GM21526 (cell line): Measurements from ENCODE around the gene MDFI.

ENCODE experiments used
- ATAC-seq: cut with Tn5 transposase; IDR thresholded peaks from one replicate; pipeline ENCODE4 v1.9.1; 2021; ENCODE audit warnings: moderate library complexity; ENCODE audit not compliant: unreplicated experiment, low FRiP score

MDFI gene, protein sequence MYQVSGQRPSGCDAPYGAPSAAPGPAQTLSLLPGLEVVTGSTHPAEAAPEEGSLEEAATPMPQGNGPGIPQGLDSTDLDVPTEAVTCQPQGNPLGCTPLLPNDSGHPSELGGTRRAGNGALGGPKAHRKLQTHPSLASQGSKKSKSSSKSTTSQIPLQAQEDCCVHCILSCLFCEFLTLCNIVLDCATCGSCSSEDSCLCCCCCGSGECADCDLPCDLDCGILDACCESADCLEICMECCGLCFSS

DNA sequence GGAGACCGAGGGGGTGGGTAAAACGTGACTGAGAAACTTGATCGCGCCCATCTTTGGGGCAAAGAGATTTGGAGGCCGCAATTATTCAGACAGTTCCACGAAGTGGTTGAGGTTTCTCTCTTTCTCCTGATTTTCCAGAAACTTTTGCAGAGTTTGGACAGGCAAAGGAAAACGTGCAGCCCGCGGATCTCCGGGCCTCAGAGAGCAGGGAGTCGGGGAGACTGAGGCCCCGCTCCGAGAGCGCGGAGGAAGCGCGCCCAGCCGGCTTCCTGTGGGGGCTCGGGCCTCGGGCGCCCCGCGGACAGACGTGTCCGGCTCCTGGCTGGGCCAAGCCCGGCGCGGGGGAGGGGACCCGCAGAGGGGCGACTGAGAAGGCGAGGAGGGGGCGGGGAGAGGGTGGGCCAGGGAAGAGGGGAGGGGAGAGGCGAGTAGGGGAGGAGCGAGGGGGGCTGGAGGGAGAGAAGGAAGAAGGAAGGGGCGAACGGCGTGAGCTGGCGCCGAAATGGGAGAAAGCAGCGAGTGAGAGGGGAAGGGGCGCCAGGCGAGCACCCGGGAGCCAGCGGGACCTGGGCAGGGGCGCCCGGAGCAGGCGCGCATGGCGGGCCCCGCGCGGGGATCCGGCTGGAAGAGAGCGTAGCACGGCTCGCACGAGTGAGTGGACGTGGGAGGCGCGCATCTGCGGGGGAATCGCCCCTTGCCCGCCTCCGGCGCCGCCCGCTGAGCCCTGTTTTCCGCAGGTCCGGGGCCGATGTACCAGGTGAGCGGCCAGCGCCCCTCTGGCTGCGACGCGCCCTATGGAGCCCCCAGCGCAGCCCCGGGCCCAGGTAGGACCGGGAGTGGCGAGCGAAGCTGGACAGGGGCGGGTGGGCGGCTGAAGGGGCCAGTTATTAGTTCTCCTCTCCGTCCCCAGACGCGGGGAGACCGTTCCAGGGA, at the start of gene MDFI:
Gene MDFI (plus strand): TSS at position 467 of the 933 bp plus-strand sequence. CDS start 282 bp downstream, at position 749.
- no peak for ATAC-seq

DNA sequence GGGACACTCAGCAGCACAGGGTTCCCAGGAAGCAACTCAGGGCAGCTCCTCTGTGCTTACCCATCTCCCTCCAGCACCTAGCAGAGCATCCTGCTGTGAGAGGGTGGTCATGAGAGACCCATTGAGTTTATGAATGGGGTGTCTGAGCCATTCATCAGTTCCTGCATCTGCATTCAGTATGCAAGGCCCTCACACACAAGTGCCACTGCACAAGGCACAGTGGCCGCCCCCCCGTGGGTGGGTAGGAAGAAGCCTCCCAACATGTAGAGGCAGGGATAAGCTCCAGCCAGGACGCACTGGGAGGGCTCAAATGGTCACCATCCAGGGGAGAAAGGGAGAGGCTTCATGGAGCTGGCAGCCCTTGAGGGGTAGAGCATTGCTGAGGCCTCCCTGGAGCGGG, 49.0 kb upstream of the MDFI start:
- ATAC-seq: no peak

DNA sequence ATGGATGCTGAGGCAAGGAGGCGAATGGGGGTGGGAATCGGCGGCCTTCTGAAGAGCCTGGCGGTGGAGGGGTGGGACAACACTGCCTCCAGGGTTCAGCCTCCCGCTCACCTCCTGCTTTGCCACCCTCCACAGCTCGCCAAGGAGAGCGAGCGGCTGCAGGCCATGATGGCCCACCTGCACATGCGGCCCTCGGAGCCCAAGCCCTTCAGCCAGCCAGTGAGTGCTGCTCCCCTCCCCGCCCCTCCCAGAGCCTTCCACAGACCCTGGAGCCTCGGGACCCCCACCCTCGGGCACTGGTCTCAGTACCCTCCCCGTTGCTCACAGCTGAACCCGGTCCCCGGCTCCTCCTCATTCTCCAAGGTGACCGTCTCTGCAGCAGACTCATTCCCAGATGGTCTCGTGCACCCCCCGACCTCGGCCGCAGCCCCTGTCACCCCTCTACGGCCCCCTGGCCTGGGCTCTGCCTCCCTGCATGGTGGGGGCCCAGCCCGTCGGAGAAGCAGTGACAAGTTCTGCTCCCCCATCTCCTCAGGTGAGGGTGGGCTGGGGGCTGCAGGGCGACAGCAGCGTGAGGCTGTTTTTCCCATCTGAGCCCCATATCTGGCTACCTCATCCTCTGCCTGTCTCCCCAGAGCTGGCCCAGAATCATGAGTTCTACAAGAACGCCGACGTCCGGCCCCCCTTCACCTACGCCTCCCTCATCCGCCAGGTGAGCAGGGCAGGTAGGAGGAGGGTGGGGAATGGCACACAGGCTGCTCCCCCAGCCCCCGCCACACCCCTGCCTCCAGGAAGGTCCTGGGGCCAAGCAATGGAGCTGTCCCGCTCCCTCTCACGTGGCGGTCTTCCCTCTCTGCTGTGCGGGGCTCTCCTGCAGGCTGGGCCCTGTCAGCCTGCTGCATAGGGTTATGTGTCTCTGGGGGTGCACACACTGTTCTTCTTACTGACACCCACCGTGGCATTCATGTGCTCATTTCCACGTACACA, 48.3 kb upstream of the MDFI start:
- no peak for ATAC-seq

DNA sequence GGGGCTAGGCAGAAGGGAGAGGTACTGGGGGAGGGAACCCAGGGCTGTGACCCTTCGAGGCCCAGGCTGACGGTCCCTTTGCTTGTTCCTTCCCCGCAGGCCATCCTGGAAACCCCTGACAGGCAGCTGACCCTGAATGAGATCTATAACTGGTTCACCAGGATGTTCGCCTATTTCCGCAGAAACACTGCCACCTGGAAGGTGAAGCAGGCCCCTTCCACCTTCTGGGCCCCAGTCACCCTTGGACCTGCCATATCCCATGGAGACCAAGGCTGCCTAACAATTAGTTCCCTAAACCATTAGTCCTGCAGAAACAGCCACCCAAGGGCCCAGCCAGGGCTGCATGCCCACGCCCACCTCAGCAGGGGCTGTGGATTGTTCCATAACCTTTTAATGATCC, 47.1 kb upstream of the MDFI start:
- ATAC-seq: no peak

DNA sequence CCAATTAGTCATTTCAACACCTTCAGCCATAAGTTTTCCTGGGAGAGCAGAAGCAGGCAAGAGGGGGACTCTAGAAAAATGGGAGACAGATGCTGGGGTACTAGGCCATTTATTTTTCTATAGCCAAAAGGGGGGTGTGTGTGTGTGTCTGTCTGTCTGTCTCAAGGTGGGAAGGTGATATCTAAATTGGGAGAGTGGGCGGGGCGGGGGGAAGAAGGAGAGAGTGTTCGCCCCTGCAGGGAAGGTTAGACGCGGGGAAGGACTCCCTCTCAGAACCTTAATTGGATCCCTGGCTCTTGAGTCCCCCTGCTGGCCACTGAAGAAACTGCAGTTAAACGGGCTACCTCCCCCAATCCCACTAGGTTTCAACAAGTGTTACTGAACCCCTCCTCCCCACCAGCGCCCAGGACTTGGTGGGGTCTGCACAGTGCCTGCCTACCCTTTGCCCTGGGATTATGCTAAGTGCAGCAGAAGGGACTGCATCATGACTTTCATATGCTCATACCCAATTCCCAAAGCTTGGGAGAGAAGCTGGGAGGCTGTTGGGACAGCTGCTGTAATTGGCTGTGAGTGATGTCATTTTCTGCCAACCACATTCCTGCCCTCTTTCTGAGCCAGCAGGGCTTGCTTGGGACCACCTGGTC, 46.3 kb upstream of the MDFI start:
- no peak for ATAC-seq

DNA sequence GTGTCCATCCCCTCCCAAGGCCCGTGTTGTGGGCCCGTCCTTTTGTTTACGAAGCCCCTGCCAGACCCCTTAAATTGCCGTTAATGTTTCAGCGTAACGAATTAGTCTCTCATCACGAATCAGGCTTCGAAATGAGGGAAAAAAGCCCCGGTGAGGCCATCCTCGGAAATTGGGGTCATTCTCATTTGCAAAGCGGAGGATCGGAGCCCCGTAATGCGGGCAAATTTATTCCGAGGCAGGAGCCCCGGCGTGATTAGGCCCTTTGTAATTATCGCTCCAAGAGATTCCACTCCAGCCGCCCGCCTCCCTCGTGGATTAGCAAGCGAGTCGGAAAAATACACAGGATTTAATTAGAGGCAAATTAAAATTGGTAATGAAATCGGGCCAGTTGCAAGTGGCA, 44.9 kb upstream of the MDFI start:
- ATAC-seq: no peak

DNA sequence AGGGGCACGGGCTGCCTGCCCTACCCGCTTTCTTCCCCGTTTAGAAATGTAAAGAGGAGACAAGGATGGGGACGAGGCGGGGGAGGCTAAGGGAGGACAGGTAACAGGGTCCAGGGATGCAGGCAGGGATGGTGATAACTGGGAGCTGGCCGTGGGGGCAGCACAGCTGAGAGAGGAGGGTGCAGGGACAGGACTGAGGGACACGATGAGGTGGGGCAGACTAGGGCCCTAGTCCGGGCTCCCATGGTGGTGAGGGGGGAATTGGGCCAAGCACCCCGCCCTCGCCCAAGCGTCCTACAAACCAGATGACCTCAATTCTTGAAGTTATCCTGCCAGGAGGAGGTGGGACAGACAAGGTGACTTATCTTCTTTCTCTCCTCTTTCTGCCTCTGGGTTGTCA, 44.4 kb upstream of the MDFI start:
- ATAC-seq: no peak

DNA sequence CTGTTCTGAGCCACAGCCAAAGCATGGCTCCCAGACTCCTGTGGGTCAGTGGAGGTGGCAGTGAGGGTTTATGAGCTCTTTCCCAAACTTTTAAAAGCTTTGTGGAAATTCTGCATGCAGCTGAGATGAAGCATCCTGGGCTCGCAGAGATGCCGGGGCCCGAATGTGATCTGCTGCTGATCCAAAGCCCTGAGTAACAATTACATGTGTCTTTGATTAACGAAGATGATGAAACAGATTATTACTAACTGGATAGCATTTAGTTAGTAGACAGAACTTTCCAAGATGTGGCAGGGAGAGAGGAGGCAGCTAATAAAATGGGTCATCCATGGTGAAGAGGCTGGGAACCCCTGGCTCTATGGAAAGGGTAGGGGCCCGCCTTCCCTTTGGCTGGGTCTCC, 43.9 kb upstream of the MDFI start:
- ATAC-seq: no peak

DNA sequence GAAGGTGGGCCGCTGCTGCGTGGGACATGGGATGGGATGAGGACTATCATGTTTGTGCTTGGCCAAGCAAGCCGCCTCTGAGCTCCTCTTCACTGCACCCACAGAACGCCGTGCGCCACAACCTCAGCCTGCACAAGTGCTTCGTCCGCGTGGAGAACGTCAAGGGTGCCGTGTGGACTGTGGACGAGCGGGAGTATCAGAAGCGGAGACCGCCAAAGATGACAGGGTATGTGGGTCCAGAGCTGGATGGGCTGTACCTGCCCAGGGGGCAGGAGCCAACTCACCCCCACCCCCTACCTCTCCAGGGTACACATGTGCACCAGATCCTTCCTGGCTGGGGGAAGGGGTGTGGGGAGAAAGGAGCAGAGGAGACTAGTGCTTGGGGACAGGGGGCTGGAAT, 43.5 kb upstream of the MDFI start:
- no peak for ATAC-seq

DNA sequence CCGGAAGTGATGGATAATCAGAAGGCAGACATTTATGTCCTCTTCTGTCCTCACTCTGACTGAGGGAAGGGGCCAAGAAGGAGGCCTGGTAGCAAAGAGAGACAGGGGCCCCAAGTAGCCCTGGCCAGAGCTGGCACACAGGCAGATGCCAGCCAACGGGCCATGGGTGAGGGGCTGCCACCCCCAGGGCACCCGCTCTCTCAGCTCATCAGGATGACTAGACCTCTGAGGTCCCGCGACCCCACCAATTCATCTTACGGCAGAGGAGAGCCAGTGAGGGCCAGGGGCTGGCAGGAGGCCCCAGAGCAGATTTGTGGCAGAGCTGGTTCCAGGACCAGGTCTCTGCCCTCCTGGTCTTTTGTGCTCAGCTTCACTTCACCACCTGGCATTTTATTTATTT, 43.1 kb upstream of the MDFI start:
- no peak for ATAC-seq

DNA sequence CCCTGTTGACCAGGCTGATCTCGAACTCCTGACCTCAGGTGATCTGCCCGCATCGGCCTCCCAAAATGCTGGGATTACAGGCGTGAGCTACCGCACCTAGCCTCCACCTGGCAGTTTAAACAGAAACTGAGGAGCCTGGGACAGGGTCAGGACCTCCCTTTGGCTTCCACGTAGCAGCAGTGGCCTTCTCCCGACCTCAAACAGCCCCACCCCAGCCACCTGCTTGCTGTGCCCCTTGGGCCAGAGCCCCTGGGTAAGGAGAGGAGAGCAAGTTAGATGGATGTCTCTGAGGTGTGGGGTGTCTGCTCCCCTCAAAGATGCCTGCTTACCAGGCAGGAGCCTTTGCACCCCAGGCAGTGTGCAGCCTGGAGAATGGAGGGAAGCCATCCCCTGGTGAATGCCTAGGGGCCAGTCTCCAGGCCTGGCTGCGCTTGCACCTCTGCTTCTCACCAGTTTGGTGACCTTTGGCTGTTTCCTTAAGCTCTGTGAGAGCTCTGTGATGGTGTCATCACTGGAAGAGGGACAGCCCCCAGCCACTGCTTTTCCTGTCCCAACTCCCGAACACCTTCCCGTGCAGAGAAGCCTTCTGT, 42.1 kb upstream of the MDFI start:
- no peak for ATAC-seq

DNA sequence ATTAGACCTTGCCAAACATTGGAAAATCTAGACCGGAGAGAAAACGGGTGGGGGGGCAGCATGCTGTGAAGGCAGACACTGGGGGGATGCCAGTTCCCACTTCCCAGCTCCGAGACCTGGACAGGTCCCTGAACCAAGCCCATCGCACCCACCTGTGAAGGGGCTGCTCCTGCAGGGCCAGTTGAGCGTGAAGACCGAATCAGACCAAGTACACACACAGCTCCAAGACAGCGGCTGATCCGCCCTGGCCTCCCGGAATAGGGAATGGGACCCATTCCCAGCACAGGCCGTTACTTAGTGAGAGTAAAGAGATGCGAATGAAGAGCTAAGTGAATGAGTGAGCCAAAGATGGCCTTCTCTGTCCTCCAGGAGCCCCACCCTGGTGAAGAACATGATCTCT, 41.5 kb upstream of the MDFI start:
- ATAC-seq: no peak

DNA sequence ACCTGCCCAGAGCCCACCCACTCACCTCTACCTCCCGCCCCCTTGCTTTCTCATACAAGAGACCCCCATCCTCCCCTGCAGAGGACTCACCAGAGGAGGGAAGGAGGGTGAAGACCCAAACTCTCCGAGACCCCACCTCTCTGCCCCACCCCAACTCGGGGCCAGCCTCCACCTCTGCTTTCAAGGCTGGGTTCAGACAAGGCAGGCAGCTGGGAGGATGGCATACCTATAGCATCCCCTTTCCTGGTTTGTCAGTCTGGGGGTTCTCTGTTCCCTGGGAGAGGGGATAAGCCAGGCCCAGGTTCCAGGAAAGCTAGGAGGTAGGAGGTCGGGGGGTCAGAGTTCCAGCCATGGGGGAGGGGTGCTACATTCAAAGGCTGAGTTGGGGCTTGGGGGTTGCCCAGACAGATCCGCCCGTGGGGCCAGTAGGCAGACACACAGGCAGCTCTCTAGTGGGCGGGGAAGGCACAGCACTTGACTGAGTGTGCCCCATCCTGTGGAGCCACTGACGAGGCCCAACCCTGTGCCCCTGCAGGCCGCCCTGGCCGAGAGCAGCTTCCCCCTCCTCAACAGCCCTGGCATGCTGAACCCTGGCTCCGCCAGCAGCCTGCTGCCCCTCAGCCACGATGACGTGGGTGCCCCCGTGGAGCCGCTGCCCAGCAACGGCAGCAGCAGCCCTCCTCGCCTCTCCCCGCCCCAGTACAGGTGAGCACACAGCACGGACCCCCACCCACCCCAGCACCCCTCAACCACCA, 40.8 kb upstream of the MDFI start:
- no peak for ATAC-seq

DNA sequence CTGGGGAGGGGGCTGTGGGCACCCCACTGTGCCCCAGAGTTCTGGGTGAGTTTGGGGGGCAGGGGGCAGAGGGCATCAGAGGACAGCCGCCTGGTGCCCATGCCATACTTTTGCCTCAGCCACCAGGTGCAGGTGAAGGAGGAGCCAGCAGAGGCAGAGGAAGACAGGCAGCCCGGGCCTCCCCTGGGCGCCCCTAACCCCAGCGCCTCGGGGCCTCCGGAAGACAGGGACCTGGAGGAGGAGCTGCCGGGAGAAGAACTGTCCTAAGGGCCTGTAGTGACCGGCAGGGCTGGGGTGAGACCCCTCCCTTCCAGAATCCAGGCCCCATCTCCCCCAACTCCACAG, 39.6 kb upstream of the MDFI start:
- no peak for ATAC-seq

DNA sequence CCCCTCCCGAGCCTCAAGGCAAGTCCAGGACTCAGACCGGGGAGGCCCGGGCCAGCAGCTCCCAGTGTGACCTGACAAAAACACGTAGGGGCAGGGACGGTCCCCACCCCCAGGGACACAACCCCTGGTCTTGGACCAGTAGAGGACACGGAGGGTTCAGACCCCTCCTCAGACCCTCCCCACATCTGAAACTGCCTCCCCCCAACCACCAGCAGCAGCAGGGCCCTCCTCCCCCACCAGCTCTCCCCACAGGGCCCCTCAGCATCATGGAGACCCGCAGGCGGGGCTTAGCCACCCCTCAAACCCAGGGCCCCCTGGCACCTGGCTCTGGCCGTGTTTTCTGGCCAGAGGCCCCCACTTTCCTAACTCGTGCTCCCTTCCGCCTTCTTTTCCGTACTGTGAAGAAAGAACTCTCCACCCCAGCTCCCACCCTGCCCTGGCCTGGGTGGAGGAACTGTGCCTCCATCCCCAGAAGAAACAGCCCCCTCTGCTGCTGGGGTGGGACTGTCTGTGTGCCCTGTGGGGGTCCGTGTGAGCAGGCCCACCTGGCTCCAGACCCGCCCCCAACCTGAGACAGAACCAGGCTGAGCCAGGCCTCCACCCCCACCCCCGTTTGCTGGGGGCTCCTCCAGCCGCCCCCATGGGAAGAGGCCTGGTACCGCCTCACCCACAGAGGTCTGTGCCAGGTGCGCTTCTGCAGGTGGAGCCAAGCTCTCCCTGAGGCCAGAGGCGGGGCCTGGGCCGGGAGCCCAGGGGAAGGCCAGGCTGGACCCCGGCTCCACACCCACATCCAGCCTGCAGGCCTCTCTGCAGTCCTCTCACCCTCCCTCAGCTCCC, 39.0 kb upstream of the MDFI start:
- no peak for ATAC-seq

DNA sequence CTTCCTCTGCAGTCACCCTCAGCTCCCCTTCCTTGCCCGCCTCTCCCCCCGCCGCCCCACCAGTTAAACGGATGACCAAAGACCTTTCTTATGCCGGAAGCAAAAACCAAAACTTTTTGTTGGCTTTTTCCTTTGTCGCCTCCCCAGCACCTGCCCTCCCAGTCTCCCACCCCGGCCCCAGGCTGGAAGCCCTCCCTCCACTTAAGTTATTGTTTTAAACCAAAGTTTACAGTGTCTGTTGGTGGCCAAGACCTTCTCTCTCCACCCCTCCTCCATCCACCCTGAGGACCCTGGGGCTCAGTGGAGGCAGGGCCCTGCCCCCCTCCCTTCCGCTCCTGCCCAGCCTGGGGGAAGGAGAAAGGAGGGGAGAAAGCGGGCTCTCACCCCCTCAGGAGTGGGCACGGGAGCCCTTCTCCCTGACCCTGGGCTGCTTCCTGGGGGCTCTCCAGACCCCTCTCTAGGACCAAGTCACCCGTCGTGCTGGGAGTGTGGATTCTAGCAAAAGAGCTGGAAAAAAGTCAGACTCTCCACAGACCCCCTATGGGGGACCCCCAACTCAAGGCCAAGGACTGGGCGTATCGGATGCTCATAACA, 38.3 kb upstream of the MDFI start:
- no peak for ATAC-seq

DNA sequence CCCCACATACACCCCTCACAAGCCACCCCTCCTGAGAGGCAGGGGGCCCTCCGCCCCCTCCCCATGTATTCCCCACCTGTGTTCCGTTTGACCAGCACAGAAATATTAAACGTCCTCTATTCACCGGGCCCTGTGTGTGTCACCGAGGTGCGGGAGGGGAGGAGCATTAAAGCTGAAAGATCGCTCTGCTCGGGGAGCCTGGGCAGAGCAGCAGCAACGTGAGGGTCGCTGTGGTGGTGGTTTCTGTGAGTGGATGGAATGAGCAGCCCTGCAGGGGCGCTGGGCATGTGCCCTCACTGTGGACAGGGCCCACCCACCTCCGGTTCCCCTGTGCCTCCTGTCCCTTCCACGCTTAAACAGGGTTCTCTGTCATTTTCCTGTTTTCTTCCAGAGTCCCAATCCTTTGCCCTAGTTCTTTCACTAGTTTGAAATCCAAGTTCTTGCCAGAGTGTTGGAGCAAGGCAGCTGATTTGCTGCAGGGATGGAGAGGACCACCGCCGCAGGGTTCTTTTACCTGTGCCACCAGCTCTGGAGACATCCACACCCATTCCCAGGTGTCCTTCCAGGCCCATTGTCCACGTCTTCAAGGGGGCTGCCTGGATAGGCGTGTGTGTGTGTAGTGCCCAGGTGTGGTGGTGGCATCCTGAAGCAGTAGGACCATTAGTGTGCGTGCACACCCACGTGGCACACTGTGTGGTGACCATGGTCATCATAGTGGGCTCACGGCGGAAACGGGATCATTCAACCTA, 37.6 kb upstream of the MDFI start:
- no peak for ATAC-seq

DNA sequence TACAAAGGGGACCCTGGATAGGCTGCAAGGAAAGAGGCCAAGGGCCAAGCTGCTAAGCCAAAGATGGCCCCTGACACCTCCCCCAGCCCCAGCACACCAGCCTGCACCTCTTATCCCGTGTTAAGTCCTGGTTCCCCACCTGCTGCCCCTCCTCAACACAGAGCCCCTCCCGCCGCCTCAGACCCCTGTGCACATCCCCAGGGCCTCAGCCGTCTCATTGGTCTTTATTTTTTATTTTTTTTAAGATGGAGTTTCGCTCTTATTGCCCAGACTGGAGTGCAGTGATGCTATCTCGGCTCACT, 37.1 kb upstream of the MDFI start:
- no peak for ATAC-seq
